Measurements from ENCODE around the gene WNT6. TPM values are rescaled to one million over a fixed set of nuclear protein-coding genes. Genes with fewer than 3 reads are reported as not detected.

WNT6 gene
- total RNA-seq, 2 experiments from 2014 or later: 0.25 to 0.34 TPM

GRCh38 chr2:218849721-218850120, 9.9 kb upstream of the WNT6 start:
- H3K4me3 Mint-ChIP-seq: no peak overlapping the region
- H3K27me3 Mint-ChIP-seq: peaks cover 31% of the 10 kb centered on the region

GRCh38 chr2:218850796-218851195, 8.8 kb upstream of the WNT6 start:
- ChIA-PET POLR2A (interaction anchor here (0.7 kb wide), 1 partner anchor 17 kb away, joined by 3 read pairs; no protein-coding TSS in a partner anchor), CTCF (interaction anchor here (0.9 to 5.6 kb wide), 8 partner anchors 11 to 192 kb away, joined by 3 to 89 read pairs (median 4); no protein-coding TSS in a partner anchor)
- H3K36me3 Mint-ChIP-seq (ENCODE audit: low read depth): no peaks in the 10 kb centered on the region
- no peaks in the 10 kb centered on the region for H3K4me1 Mint-ChIP-seq (ENCODE audit: low read depth)
- H3K27me3 Mint-ChIP-seq: peaks cover 40% of the 10 kb centered on the region
- no peak for ATAC-seq
- no peak for DNase-seq
- H3K9me3 Mint-ChIP-seq: no peaks in the 10 kb centered on the region
- no peak overlapping the region for H3K27ac Mint-ChIP-seq
- no peak for TF ChIP-seq CTCF (IDR thresholded peaks at IDR 0.05)
- no peak overlapping the region for H3K4me3 Mint-ChIP-seq
- intact Hi-C loops (cut with micrococcal nuclease): no loop called here

More at GRCh38 chr2:218849721-218850120, 9.9 kb upstream of the WNT6 start:
- no peak for TF ChIP-seq CTCF (IDR thresholded peaks at IDR 0.05)
- Mint-ChIP-seq H3K9me3 (no peaks in the 10 kb centered on the region), H3K27ac (no peak overlapping the region), H3K36me3 (ENCODE audit: low read depth) (no peaks in the 10 kb centered on the region), H3K4me1 (ENCODE audit: low read depth) (no peaks in the 10 kb centered on the region)
- DNase-seq (no peak), ATAC-seq (no peak)
- ChIA-PET POLR2A (no interaction called here), CTCF (interaction anchor here (0.7 to 5.6 kb wide), 10 partner anchors 9 to 210 kb away, joined by 3 to 89 read pairs (median 3); partner anchors contain the start of gene WNT6)
- intact Hi-C loops (cut with micrococcal nuclease): loop anchor here (5.0 kb wide), 1 partner anchor 117 kb away; no protein-coding TSS in a partner anchor

- no peaks in the 10 kb centered on the region for H3K9me3 Mint-ChIP-seq
- DNase-seq: no peak
- no peaks in the 10 kb centered on the region for H3K36me3 Mint-ChIP-seq (ENCODE audit: low read depth)
- H3K27me3 Mint-ChIP-seq: peaks cover 45% of the 10 kb centered on the region
- ChIA-PET POLR2A (interaction anchor here (0.7 kb wide), 1 partner anchor 16 kb away, joined by 3 read pairs; no protein-coding TSS in a partner anchor), CTCF (interaction anchor here (0.9 to 5.6 kb wide), 11 partner anchors 10 to 268 kb away, joined by 3 to 89 read pairs (median 4); partner anchors contain the start of genes BCS1L and ZNF142)
- no peaks in the 10 kb centered on the region for H3K4me1 Mint-ChIP-seq (ENCODE audit: low read depth)
- no peak for ATAC-seq
- H3K27ac Mint-ChIP-seq: no peak overlapping the region
- no peak overlapping the region for H3K4me3 Mint-ChIP-seq
- no peak for TF ChIP-seq CTCF (IDR thresholded peaks at IDR 0.05)
- intact Hi-C loops (cut with micrococcal nuclease): no loop called here
Measured at GRCh38 chr2:218851286-218851685, 8.3 kb upstream of the WNT6 start.

GRCh38 chr2:218852911-218853667, 6.5 kb upstream of the WNT6 start:
- intact Hi-C loops (cut with micrococcal nuclease): loop anchor here (2.0 kb wide), 1 partner anchor 44 kb away; no protein-coding TSS in a partner anchor
- Mint-ChIP-seq H3K4me1 (ENCODE audit: low read depth) (no peaks in the 10 kb centered on the region), H3K27ac (no peak overlapping the region), H3K36me3 (ENCODE audit: low read depth) (no peaks in the 10 kb centered on the region), H3K9me3 (no peaks in the 10 kb centered on the region), H3K4me3 (no peak overlapping the region), H3K27me3 (peaks cover 61% of the 10 kb centered on the region)
- ChIA-PET POLR2A (no interaction called here), CTCF (interaction anchor here (0.6 to 5.6 kb wide), 31 partner anchors 10 to 299 kb away, joined by 3 to 89 read pairs (median 3); partner anchors contain the start of genes BCS1L and ZNF142)
- ATAC-seq: peak; percentile 85
- peak; percentile 85 for DNase-seq
- peak; percentile 89 for TF ChIP-seq CTCF (IDR thresholded peaks at IDR 0.05)

GRCh38 chr2:218853766-218854165, 5.8 kb upstream of the WNT6 start:
- Mint-ChIP-seq H3K36me3 (ENCODE audit: low read depth) (no peaks in the 10 kb centered on the region), H3K4me3 (no peak overlapping the region), H3K27me3 (peaks cover 67% of the 10 kb centered on the region), H3K27ac (no peak overlapping the region), H3K4me1 (ENCODE audit: low read depth) (no peaks in the 10 kb centered on the region), H3K9me3 (no peaks in the 10 kb centered on the region)
- intact Hi-C loops (cut with micrococcal nuclease): loop anchor here (2.0 kb wide), 1 partner anchor 43 kb away; no protein-coding TSS in a partner anchor
- CTCF ChIA-PET: interaction anchor here (0.6 to 5.6 kb wide), 13 partner anchors 10 to 212 kb away, joined by 3 to 89 read pairs (median 3); partner anchors contain the start of genes BCS1L and ZNF142
- no peak for TF ChIP-seq CTCF (IDR thresholded peaks at IDR 0.05)
- ATAC-seq (no peak), DNase-seq (no peak)
- POLR2A ChIA-PET: no interaction called here

Measured in activated CD8-positive, alpha-beta T cell treated with anti-CD3 and anti-CD28 coated beads for 36 hours (primary cell).